HG03095 (cell line): ENCODE data around the gene DUSP23.

ENCODE experiments used
- ATAC-seq: cut with Tn5 transposase; IDR thresholded peaks from one replicate; pipeline ENCODE4 v1.9.1; 2021; ENCODE audit warnings: moderate library complexity; ENCODE audit not compliant: unreplicated experiment

Gene DUSP23

GRCh38 chr1:159780583-159781582 lies at the start of gene DUSP23:
TSS of gene DUSP23 (plus strand) at chr1:159780962. CDS start at chr1:159781101, 139 bp downstream.
- ATAC-seq = peak; percentile 98

- ATAC-seq = no peak
These were observed 43.4 kb upstream of the DUSP23 start for GRCh38 chr1:159737238-159737916.

GRCh38 chr1:159743651-159744410 lies 36.9 kb upstream of the DUSP23 start:
- no peak for ATAC-seq

DNA sequence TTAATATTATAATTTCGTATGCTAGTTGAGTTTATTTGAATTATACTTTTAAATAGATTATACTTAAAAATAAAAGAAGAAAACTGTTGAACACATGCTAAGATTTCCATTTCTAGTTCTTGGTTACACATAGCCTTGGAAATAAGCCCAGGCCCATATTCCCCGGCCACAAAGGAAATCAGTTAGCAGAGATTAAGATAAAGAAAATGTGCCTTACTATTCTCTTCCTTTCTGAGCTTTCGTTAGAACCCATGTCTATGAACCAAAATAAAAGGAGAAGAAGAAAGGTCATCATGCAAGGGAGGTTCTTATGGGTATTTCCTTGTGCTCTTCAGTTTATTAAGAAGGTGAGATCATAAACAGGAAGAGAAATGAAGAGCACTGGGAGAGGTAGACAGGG lies 34.1 kb upstream of the DUSP23 start:
- no peak for ATAC-seq

- no peak for ATAC-seq
These were observed 32.4 kb upstream of the DUSP23 start for GRCh38 chr1:159748370-159748769.

- ATAC-seq = no peak
These were observed 31.1 kb upstream of the DUSP23 start for GRCh38 chr1:159749630-159750029.

- ATAC-seq = no peak
These were observed 30.1 kb upstream of the DUSP23 start for GRCh38 chr1:159750621-159751020.

DNA sequence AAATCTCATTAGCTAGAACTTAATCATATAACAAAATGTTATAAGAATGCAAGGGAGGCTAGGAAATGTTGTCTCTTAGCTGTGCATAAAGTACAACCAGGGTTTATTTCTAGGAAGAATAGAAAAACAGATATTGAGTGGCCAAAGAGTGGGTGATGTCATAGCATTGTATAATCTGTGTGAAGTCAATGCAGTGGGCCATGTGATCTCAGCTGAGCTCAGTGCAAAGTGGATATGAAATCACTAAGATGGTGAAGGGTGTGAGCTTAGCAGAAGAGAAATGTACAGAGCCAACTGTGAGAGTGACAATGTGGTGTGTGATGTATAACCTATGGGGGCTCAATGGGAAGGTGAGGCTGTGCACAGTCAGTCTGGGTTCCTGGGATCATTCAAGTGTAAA lies 29.7 kb upstream of the DUSP23 start:
- no peak for ATAC-seq

GRCh38 chr1:159752135-159752580 lies 28.6 kb upstream of the DUSP23 start:
- no peak for ATAC-seq

GRCh38 chr1:159753386-159753785 lies 27.4 kb upstream of the DUSP23 start:
- ATAC-seq = no peak

GRCh38 chr1:159755451-159756007 lies 25.2 kb upstream of the DUSP23 start:
- no peak for ATAC-seq

GRCh38 chr1:159756397-159756796 lies 24.4 kb upstream of the DUSP23 start:
- ATAC-seq = no peak

DNA sequence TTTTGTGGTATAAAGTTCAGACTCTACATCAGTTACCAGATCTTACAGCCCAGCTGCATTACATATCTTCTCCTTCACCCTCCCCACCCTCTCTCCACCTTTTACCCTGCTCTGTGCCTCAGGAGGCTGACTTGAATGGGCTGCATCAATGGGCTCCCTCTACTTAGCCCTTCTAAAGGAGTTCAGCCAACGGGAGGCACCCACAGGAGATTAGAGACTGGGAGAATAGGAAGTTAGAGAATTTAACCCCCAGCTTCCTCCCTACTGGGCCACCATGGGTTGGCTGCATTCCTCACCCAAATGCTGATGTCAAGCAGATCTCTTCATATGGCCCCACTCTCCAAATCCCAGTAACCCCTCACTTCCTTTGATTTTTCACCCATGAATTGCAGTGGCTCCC lies 17.1 kb upstream of the DUSP23 start:
- ATAC-seq = no peak

GRCh38 chr1:159765806-159766205 lies 15.0 kb upstream of the DUSP23 start:
- no peak for ATAC-seq

- ATAC-seq = no peak
These were observed 9.5 kb upstream of the DUSP23 start for GRCh38 chr1:159771127-159771895.

DNA sequence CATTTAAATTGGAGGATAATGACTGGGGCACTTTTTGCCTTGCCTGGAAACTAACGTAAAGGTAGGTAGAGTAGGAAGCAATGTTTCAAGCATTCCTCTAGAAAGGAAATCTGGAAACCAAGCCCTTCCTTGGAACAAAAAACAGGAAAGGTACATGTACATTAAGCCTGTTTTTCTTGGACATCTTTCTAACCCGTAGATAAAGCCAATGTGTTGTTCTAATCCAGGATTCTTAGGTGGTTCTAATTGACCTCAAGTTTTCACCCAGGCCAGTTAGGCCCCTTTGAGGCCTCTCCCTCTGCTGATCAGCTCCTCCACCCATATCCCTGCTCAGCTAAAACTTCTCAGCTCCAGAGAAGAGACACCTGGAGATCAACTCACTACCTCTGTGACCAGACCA lies 6.3 kb upstream of the DUSP23 start:
- no peak for ATAC-seq

DNA sequence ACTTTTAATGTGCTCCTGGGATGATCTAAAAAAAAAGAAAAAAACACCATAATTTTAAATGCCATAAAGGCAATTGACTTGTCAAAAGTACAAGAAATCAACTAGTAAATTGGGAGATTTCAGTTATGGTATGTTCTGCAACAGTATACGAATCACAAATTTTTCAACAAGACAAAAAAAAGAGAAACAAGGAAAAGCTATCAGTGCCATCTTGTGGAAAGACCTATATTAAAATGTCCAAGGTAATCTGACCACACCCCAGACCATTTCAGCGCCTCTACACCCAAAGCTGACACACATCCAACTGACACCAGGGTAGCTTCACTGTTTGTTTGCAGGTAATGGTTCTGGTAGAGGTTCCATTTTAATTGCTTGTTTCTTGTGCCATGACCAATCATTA lies 5.0 kb upstream of the DUSP23 start:
- ATAC-seq = no peak

DNA sequence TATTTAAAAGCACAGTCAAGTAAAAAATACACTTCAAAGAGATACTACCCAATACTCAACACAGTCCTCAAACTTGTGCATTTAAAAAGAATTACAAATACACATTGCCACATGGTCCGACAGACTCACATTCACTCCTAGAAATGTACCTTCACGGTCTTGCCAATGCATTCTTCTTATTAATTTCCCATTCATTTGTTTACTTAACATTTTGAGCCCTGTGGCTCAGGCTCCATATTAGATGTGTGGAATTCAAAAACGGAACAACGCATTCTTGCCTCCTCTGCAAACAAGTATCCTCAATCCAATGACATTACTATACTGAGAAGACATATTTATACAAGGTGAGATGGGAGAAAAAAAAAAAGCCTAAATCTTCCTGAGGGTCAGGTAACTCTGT lies 2.5 kb upstream of the DUSP23 start:
- no peak for ATAC-seq

DNA sequence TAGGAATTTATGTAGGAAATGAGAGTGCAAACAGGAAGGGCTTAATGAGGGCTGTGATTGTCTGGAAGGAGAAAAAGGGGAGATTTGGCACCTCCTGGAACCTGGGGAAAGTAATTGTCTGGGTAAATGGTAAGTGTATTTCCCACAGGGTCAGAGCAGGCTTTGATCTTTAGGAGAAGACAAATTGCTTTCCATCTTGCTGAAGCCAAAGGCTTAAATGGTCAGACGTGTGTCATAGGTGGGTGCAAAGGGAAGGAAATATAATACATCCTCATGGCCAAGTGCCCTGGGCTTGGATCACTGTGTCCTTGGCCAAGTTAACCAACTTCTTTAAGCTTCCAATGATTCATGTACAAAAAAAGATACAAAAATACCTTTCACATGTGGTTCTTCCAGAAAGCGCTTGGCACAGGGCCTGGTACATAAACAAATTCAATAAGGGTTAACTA lies 1.3 kb upstream of the DUSP23 start:
- no peak for ATAC-seq

DNA sequence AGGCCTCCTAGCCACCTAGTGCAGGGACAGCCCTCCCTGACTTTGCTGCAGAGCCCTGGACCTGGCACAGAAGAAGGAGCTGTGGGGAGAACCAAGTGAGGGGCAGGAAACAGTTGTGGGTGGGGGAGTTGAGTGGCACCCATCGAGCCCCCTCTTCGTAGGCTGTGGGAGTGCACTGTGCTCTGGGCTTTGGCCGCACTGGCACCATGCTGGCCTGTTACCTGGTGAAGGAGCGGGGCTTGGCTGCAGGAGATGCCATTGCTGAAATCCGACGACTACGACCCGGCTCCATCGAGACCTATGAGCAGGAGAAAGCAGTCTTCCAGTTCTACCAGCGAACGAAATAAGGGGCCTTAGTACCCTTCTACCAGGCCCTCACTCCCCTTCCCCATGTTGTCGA lies 1.2 kb downstream of the DUSP23 start:
- no peak for ATAC-seq
